Activated CD4-positive, alpha-beta T cell treated with anti-CD3 and anti-CD28 coated beads for 24 hours (primary cell): Measurements from ENCODE around the gene NOTUM.
"Not testable (repeated sequence)": the region's sequence is repeated elsewhere in the genome, so short reads cannot be mapped to it uniquely, and the experiment has no call there.

ENCODE experiments used
- DNase-seq, 2 donors: peaks; one replicate each; pipeline ENCODE4 v3.0.0-alpha.2; 2020; ENCODE audit warnings: low read depth in 2 of 2

Gene NOTUM

DNA sequence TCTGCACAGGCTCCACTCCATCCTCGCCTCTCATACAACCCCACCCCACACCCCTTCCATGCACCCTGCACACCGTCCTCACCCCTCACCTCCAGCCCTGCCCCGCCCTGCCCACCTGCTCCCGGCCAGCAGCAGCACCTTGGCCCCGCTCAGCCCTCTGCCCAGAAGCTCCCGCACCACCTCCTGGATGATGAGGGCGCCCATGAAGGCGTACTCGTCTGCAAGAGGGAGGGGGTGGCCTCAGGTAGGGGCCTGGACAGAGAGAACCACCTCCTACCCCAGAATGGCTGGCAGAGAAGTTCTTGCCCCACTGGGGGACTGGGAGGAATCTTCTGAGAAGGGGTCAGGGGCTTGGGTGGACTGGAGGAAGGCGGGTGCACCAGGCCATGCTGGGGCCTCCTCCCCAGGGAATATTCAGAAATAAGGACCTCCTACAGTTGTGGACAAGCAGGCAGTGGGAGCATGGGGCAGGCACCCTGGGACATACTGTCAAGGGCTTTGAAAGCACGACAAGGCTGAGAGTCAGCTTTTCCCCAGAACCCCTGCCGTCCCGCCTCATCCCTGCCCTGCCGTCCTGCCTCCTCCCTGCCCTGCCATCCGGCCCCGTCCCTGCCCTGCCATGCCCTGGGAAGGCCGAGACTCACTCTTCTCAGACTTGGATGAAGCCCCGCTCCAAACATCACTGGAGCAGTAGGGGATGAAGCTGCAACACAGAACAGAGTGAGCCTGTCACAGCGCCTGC is 3.1 kb downstream of the NOTUM start:
- DNase-seq: no peak

DNA sequence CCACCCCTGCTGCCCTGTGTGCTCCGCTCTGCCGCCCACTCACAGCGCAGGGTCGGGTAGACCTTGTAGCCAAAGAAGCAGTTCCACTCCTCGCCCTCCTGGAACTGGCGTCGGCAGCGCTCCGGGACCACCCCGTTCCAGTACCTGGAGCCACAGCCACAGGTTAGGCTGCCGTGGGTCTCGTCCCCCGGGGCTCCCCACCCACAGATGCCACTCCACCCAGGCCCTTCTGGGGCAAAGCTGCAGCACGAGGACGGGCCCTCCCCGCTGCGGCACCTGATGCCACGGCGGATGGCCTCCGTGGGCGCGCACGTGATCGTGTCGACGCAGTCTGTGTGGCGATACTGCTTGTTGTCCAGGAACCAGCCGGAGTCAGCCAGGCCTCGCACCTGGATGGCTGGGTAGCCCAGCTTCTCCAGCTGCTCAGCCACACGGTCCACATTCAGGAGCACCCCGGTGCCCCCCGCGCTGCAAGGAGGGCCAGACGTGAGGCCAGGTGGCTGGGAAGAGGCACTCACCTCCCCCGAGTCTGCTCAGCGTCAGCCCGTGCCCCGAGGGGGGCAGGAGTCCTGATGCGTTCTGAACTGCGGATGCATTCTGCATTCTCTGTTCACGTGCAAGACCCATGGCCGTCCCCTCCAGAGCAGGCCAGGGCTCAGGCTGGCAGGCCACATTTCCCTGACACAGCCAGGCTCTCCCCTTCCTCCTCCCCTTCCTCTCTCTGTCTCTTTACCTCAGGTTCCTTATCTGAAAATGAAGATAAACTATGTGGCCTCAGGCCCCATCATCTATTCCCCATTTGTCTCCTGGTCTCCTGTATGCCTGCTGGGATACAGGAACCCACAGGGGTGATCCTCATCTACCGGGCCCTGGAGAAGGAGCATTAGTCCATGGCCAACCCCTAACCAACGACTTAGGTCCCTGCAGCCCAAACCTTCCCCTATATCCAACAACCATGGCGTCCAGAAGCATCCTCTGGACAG is 4.1 kb downstream of the NOTUM start:
- no peak for DNase-seq

DNA sequence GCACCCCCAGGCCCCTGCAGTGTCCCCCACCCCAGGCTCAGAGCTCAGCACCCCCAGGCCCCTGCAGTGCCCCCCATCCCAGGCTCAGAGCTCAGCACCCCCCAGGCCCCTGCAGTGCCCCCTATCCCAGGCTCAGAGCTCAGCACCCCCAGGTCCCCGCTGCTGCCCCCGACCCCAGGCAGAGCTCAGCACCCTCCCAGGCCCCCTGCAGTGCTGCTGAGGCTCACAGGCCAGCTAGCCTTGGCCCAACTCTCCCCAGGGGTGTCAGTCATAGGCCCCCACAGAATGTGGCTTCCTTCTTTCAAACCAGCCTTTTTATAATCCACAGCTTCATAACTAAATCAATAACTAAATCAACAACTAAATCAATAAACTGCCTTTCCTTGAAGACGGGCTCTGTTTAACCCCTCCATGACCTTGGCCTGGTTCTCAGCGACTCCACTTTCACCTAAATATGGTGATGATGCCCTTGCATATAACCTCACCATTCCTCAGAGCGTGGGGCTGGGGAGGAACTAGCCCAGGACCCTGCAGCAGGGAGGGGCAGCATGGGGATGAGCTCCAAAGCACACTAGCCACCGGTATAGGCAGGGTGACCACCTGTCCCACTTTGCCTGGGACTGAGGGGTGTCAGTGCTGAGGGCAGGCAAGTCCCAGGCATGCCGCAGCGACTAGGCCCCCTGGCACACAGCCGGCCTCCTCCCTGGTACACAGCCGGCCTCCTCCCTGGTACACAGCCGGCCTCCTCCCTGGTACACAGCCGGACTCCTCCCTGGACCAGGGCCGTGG is 5.0 kb downstream of the NOTUM start:
- no peak for DNase-seq

DNA sequence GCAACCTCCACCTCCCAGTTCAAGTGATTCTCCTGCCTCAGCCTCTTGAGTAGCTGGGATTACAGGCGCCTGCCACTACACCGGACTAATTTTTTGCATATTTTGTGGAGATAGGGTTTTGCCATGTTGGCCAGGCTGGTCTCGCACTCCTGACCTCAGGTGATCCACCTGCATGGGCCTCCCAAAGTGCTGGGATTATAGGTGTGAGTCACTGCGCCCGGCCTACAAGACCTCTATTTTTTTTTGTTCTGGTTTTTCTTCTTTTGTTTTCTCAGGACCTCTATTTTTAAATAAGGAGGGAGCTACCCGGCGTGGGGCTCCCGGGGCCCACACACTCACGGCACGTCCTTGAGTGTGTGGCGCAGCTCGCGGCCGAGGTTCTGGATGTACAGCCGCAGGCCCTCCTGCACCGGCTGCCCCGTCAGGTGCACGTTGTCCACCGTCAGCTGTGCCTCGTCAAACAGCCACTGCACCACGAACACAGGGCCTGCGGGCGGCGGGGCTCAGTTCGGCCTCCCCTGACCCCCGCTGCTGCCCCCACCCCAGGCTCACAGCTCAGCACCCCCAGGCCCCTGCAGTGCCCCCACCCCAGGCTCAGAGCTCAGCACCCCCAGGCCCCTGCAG is 5.8 kb downstream of the NOTUM start:
- no peak for DNase-seq

DNA sequence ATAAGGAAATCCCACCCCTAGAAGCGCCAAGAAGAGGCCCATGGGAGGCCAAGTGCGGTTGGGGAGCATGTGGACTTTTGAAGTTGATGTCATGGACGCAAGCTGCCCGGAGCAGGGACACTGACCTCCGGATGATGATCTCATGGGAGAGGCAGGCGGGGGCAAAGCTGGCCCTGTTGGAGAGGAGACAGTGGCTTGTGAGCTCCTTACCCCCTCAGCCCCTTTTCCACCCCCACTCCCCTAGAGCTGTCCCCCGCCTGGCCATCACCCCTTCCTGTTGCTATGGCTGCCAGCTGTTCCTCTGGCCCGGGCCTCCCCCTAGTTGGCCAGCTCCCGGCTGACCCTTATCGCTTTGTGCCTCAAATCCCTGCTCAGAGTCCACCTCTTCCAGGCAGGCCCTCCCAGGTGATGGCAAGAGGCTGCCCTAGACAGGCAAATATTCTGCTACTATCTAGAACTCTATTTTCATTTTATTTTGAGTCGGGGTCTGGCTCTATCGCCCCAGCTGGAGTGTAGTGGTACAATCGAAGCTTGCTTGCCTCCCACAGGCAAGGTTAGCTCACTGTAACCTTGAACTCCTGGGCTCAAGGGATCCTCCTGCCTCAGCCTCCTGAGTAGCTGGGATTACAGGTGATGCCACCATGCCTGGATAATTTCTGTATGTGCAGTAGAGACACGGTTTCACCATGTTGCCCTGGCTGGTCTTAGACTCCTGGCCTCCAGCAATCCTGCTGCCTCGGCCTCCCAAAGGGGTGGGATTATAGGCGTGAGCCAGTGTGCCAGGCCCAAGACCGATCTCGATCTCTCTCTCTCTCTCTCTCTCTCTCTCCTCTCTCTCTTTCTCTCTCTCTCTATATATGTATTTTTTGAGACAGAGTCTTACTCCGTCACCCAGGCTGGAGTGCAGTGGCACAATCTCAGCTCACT is 6.6 kb downstream of the NOTUM start:
- no peak for DNase-seq

DNA sequence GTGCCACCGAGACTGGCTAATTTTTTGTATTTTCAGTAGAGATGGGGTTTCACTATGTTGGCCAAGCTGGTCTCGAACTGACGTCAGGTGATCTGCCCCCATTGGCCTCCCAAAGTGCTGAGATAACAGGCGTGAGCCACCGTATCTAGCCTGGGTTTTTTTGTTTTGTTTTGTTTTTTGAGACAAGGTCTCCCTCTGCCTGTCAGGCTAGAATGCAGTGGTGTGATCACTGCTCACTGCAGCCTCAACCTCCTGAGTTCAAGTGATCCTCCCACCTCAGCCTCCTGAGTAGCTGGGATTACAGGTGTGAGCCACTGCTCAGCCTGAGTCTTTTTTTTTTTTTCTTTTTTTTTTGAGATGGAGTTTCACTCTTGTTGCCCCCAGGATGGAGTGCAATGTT is 7.5 kb downstream of the NOTUM start:
- not testable (repeated sequence) for DNase-seq

DNA sequence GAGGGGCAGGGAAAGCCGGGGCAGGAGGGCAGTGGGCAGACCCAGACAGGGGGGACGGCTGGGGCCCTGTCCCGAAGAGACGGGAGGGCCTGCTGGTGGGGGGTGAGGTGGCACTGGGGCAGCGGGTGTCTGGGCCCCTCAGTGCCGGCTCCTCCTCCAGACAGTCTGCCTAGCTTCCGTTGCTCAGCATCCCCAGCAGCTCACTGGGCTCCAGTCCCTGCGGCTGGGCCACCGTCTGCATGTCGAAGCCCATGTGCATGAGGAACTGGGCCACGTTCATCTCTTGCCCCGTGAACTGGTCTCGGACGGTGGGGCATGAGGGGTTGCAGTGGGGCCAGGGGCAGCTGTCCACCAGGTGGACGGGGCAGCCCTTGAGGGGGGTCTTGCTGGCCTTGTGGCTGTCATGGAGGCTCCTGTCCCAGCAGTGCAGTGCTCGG is 8.2 kb downstream of the NOTUM start:
- no peak for DNase-seq

DNA sequence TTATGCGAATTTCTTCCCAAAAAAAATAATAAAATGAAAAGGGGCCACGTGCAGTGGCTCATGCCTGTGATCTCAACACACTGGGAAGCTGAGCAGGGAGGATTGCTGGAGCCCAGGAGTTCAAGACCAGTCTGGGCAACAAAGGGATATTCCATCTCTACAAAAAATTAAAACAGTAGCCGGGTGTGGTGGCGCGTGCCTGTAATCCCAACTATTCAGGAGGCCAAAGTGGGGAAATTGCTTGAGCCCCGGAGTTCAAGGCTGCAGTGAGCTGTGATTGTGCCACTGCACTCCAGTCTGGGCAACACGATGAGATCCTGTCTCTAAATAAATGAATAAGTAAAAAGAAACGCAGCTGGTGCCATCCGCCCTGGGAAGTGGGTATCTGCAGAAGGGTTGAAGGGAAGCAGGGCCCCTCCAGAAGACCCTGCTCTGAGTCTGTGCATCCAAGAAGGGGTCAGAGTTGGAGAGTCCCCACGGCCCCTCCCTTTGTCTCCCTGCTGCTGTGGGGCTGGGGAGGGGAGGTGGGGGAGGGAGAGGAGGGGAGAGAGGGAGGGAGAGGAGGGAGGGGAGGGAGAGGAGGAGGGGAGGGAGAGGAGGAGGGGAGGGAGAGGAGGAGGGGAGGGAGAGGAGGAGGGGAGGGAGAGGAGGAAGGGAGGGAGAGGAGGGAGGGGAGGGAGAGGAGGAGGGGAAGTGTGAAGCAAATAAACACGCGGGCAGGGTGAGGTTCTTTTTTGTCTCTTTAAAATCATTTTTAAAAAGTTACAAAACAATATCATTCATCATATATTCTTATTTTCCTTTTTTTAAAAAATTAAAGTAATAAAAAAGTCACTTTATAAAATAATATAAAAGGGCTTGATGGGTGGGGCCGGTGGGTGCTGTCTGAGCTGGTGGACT is 9.0 kb downstream of the NOTUM start:
- DNase-seq: no peak

DNA sequence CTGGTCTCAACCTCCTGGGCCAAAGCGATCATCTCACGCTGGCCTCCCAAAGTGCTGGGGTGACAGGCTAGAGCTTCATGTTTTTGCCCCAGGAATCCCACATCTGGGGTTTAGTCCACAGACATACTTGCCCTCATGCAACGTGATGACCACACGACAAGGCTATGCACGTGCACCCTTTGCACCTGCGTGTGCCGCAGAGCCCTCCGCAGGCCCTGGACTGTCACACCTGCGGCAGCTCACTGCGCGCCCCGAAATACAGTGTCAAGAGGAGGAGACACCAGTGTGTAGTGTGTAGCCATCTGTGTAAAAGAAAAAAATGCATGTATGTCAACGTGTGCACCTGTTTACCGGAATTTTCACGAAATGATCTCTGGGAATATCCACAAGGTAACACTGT is 10.5 kb downstream of the NOTUM start:
- DNase-seq: no peak

DNA sequence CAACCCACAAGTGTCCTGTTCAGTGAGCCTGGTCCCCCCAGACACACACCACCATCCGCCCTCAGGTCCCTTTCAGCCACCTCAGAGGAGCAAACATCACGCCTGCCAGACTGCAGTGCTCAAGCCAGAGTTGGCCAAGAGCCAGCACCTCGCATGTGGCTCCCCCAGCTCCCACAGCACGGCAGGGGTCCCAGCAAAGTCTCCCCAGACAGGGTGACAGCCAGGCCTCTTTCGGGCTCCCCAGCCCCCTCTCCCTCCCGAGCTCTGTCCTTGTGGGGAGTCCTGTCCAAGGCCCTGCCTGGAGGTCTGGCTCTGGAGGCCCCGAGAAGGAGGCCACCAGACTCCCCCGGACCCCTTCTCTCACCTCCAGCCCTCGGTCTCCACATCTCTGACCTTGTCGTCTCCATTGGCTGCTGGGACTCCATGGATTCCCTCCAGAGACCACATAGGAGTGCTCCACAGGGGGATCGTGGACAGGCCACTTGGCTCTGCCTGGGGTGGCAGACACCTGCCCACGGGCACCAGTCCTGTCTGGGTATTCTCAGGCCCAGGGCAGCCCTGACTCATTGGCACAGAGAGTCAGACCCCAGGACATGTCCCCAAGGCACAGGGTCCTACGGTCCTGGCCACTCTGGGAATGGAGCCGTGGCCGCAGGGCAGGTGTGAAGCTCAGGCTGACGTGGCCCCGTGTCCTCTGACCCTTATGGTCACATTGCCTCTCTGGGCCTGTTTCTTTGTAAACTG is 12.2 kb downstream of the NOTUM start:
- no peak for DNase-seq

DNA sequence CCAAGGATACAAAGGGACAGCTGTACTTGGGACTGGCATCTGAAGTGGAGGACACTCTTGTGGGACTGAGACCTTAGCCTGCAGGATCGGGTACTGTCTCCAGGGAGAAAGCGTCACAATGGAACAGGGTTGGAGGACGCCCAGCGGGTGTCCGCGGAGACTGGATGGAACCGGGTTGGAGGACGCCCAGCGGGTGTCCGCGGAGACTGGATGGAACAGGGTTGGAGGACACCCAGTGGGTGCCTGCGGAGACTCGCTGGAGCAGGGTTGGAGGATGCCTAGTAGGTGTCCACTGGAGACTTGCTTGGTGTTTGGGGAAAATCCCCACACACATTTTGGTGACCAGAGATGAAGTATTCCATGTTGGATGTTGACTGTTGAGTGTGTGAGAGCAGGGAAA is 13.8 kb downstream of the NOTUM start, which contains the start of gene MYADML2:
MYADML2 (minus strand) TSS at position 45 of the 400 bp plus-strand sequence. CDS start 5,492 bp downstream, outside the sequence.
- no peak for DNase-seq

DNA sequence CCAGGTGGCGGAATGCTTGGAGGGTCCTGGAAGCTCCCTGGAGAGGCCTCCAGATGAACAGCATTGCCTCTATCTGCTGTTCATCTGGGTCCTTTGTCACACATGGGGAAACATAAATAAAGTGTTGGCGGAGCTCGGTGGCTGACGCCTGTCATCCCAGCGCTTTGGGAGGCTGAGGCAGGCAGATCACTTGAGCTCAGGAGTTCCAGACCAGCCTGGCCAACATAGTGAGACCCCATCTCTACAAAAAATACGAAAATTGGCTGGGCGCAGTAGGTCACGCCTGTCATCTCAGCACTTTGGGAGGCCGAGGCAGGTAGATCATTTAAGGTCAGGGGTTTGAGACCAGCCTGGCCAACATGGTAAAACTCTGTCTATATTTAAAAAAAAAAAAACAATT is 16.1 kb downstream of the NOTUM start:
- no peak for DNase-seq

DNA sequence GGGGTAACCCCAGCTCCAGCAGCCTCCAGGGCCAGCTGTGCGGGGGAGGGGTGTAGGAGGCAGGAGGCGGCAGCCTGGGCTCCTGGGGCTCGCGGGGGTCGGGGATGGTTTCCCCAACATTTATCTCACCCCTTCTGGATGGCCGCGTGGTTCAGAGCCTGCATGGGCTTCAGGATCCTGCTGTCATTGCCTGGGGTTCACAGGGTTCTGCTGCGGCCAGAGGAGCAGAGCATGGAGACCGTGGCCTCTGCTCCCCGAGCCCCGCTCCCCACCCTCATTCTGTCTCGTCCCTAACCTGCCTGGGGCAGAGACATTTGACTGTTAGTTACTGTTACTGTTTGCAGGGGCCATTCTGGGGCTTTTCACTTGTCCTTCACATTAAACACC is 18.8 kb downstream of the NOTUM start:
- DNase-seq: no peak

DNA sequence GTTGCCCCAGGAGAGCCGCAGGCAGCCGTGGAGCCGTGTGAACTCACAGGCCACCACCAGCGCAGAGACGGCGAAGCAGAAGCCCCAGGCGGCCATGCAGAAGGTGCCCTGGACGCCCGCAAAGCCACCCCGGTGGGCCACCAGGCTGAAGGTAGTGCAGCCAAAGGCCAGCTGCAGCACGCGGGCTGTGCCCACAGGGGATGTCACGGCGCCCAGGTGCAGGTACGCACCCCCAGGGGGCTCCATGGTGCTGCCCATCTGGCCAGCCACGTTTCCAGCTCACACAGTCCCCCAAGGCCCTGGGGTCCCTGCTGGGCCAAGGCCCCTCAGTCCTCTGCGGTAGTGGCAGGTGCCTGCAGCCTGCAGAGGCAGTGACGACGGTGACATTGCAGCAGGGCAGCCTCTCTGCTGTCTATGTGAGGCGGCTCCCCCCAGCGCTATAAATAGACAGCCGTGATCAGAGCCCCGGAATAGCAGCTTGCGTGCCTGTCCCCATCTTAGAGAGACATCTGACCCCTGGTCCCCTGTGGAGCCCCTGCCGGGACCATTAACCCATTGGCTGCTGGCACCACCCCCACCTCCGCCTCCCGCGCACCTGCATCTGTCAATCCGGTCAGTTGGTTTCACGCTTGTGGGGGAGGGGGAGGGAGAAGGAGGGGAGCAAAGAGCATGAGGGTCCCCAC is 19.4 kb downstream of the NOTUM start:
- DNase-seq: no peak

DNA sequence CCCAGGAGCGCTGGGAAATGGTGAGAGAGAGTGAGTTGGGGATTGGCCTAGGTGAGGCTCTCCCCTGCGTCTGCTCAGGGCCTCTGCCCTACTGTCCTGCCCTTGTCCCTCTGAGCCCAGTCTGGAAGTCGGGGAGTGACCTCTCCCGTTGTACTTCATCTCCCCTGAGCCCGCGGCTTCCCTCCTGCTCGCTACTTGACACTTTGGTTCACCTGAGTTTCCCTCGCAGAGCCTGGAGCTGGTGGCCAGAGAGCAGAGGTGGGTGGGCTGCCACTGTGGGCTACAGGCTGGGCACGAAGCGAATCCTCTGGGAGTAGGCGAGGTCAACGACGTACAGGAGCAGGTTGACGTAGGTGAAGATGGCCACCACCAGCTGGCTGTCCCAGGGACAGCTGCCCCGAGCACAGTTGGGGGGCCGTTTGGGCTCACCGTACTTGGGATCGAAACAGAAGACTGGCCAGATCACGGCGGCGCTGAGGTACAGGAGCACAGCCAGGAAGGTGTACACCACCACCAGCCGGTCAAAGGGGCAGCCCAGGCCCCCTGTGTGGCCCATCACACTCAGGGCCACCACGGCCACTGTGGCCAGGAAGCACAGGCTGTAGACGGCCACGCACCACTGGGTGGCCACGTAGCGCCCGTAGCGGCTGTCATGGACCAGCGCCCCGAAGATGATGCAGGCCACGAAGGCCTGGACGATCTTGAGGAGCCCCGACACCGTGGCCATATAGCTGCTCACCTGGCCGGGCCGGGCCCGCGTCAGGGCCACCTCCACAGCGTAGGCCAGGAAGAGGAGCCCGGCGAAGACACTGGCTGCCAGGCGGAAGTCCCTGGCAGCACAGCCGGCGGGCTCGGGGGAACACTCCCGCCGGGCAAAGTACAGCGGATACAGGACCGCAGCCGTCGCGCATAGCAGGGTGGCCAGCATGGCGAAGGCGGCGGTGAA is 20.2 kb downstream of the NOTUM start:
- DNase-seq: no peak

DNA sequence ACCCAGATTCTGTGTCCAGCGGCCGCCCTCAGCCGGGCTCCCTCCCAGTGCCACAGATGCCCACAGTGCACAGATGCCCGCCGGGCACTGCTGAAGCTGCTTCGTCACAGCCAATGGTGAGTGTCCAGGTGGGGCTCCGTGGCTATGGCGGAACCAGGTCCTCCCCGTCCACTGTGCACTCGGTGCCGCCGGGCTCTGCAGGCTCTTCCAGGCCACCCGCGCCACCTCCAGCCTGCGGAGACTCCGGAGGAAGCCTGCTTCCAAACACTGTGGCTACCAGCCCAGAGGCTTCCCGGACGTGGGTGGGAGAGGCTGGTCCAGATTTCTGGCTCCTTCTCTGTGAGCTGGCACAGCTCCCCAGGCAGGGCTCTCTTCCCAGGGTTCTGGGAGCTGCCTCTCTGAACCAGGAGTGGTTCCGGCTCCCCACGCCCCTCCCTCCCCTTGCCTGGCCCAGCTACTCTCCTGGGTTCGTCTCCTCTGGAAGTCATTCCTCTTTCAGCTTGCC is 21.1 kb downstream of the NOTUM start:
- no peak for DNase-seq

DNA sequence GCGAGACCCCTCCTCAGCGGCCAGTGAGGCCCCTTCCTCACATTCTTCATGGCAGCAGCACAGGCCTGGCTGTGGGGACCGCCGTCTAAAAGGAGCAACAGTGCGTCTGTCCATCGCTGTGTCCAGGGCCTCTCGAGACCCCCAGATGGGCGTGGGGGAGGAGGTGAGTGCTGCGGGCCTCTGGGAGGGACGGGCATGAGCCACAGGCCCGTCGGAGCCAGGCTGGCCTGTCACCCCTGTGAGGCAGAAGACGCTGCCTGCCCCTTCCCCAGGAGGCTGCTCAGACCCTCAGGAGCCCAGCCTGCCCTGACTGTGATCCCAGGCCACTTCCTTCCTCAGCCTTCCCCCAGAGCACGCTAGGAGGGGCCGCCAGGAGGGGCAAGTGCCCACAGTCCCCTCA is 21.8 kb downstream of the NOTUM start:
- DNase-seq: no peak
